HUES6 (cell line): ENCODE measurements around the gene LTBP1.

Experiments
- H3K27ac ChIP-seq: 2 replicates; pipeline ENCODE4 v1.7.0; 2013; ENCODE audit warnings: low read depth, mild to moderate bottlenecking, low read length, inconsistent platforms
- H3K27me3 ChIP-seq: 2 replicates; pipeline ENCODE4 v1.6.1; 2013; ENCODE audit warnings: low read length; ENCODE audit not compliant: control insufficient read depth, insufficient read depth
- H3K36me3 ChIP-seq: 2 replicates; pipeline ENCODE4 v1.6.1; 2013; ENCODE audit warnings: low read length; ENCODE audit not compliant: control insufficient read depth, insufficient read depth
- H3K4me1 ChIP-seq: 2 replicates; pipeline ENCODE4 v1.6.1; 2013; ENCODE audit warnings: low read length; ENCODE audit not compliant: control insufficient read depth, insufficient read depth
- H3K4me3 ChIP-seq: 2 replicates; pipeline ENCODE4 v1.5.1; 2013; ENCODE audit warnings: low read depth, low read length
- H3K9ac ChIP-seq: one replicate; pipeline ENCODE4 v1.6.1; 2013; ENCODE audit warnings: mild to moderate bottlenecking, low read length
- H3K9me3 ChIP-seq: 2 replicates; pipeline ENCODE4 v1.6.1; 2013; ENCODE audit warnings: low read depth, low read length; ENCODE audit not compliant: control insufficient read depth, insufficient read depth

LTBP1 gene

GRCh38 chr2:33202641-33203522 lies 256.1 kb downstream of the LTBP1 start:
- no peaks in the 10 kb centered on the region for H3K9me3 ChIP-seq
- H3K27ac ChIP-seq: no peak overlapping the region
- no peak overlapping the region for H3K4me3 ChIP-seq
- H3K9ac ChIP-seq: no peak overlapping the region
- H3K4me1 ChIP-seq: no peaks in the 10 kb centered on the region
- H3K36me3 ChIP-seq: no peaks in the 10 kb centered on the region
- no peaks in the 10 kb centered on the region for H3K27me3 ChIP-seq

GRCh38 chr2:33204945-33205344 lies 258.2 kb downstream of the LTBP1 start:
- H3K27ac ChIP-seq: no peak overlapping the region
- no peaks in the 10 kb centered on the region for H3K4me1 ChIP-seq
- H3K36me3 ChIP-seq: no peaks in the 10 kb centered on the region
- H3K9ac ChIP-seq: no peak overlapping the region
- H3K4me3 ChIP-seq: no peak overlapping the region
- no peaks in the 10 kb centered on the region for H3K27me3 ChIP-seq
- no peaks in the 10 kb centered on the region for H3K9me3 ChIP-seq

- Histone ChIP-seq H3K9me3 (no peaks in the 10 kb centered on the region), H3K36me3 (no peaks in the 10 kb centered on the region), H3K27me3 (no peaks in the 10 kb centered on the region), H3K27ac (no peak overlapping the region), H3K4me3 (no peak overlapping the region), H3K9ac (no peak overlapping the region), H3K4me1 (no peaks in the 10 kb centered on the region)
Measured at GRCh38 chr2:33205693-33206434, 259.1 kb downstream of the LTBP1 start.

- H3K27ac ChIP-seq: no peak overlapping the region
- no peaks in the 10 kb centered on the region for H3K36me3 ChIP-seq
- no peak overlapping the region for H3K9ac ChIP-seq
- H3K4me3 ChIP-seq: no peak overlapping the region
- no peaks in the 10 kb centered on the region for H3K4me1 ChIP-seq
- H3K27me3 ChIP-seq: no peaks in the 10 kb centered on the region
- no peaks in the 10 kb centered on the region for H3K9me3 ChIP-seq
Measured at GRCh38 chr2:33207151-33207740, 260.5 kb downstream of the LTBP1 start.

- Histone ChIP-seq H3K9ac (no peak overlapping the region), H3K36me3 (no peaks in the 10 kb centered on the region), H3K27me3 (no peaks in the 10 kb centered on the region), H3K4me1 (no peaks in the 10 kb centered on the region), H3K9me3 (no peaks in the 10 kb centered on the region), H3K4me3 (no peak overlapping the region), H3K27ac (no peak overlapping the region)
Measured at GRCh38 chr2:33208400-33208799, 261.6 kb downstream of the LTBP1 start.

- no peak overlapping the region for H3K27ac ChIP-seq
- no peaks in the 10 kb centered on the region for H3K27me3 ChIP-seq
- H3K9ac ChIP-seq: no peak overlapping the region
- no peak overlapping the region for H3K4me3 ChIP-seq
- H3K36me3 ChIP-seq: no peaks in the 10 kb centered on the region
- no peaks in the 10 kb centered on the region for H3K4me1 ChIP-seq
- no peaks in the 10 kb centered on the region for H3K9me3 ChIP-seq
Measured at GRCh38 chr2:33209976-33210375, 263.2 kb downstream of the LTBP1 start.

GRCh38 chr2:33210626-33211025 lies 263.9 kb downstream of the LTBP1 start:
- no peak overlapping the region for H3K9ac ChIP-seq
- H3K4me1 ChIP-seq: no peaks in the 10 kb centered on the region
- H3K27ac ChIP-seq: no peak overlapping the region
- H3K4me3 ChIP-seq: no peak overlapping the region
- no peaks in the 10 kb centered on the region for H3K27me3 ChIP-seq
- no peaks in the 10 kb centered on the region for H3K36me3 ChIP-seq
- no peaks in the 10 kb centered on the region for H3K9me3 ChIP-seq

- H3K36me3 ChIP-seq: no peaks in the 10 kb centered on the region
- H3K9ac ChIP-seq: no peak overlapping the region
- no peak overlapping the region for H3K27ac ChIP-seq
- no peaks in the 10 kb centered on the region for H3K4me1 ChIP-seq
- no peaks in the 10 kb centered on the region for H3K9me3 ChIP-seq
- H3K27me3 ChIP-seq: no peaks in the 10 kb centered on the region
- no peak overlapping the region for H3K4me3 ChIP-seq
Measured at GRCh38 chr2:33212151-33212550, 265.4 kb downstream of the LTBP1 start.

- H3K9ac ChIP-seq: no peak overlapping the region
- H3K4me3 ChIP-seq: no peak overlapping the region
- no peaks in the 10 kb centered on the region for H3K36me3 ChIP-seq
- H3K4me1 ChIP-seq: no peaks in the 10 kb centered on the region
- H3K27ac ChIP-seq: no peak overlapping the region
- no peaks in the 10 kb centered on the region for H3K9me3 ChIP-seq
- H3K27me3 ChIP-seq: no peaks in the 10 kb centered on the region
Measured at GRCh38 chr2:33213244-33213643, 266.5 kb downstream of the LTBP1 start.

GRCh38 chr2:33213648-33214047 lies 266.9 kb downstream of the LTBP1 start:
- H3K36me3 ChIP-seq: no peaks in the 10 kb centered on the region
- no peaks in the 10 kb centered on the region for H3K9me3 ChIP-seq
- H3K9ac ChIP-seq: no peak overlapping the region
- H3K27me3 ChIP-seq: no peaks in the 10 kb centered on the region
- no peak overlapping the region for H3K27ac ChIP-seq
- H3K4me3 ChIP-seq: no peak overlapping the region
- H3K4me1 ChIP-seq: no peaks in the 10 kb centered on the region

GRCh38 chr2:33214436-33214835 lies 267.7 kb downstream of the LTBP1 start:
- no peaks in the 10 kb centered on the region for H3K27me3 ChIP-seq
- H3K4me1 ChIP-seq: peaks cover 5% of the 10 kb centered on the region
- H3K36me3 ChIP-seq: no peaks in the 10 kb centered on the region
- no peak overlapping the region for H3K4me3 ChIP-seq
- no peak overlapping the region for H3K27ac ChIP-seq
- no peaks in the 10 kb centered on the region for H3K9me3 ChIP-seq
- H3K9ac ChIP-seq: no peak overlapping the region
